Measurements from ENCODE around the gene ABCD3. TPM values are rescaled to one million over a fixed set of nuclear protein-coding genes. Genes with fewer than 3 reads are reported as not detected.
A peak's percentile ranks its signal among the peaks of the same experiment; 100 is the strongest.
"Not testable (repeated sequence)": the region's sequence is repeated elsewhere in the genome, so short reads cannot be mapped to it uniquely, and the experiment has no call there.

Gene ABCD3
- total RNA-seq, 2 donors from 2014 or later = 26.3 to 51.5 TPM

- DNase-seq (ENCODE audit: low spot score in 2 of 2) = no peak
- no peak for ATAC-seq
- H3K36me3 Mint-ChIP-seq = peaks cover 0 to 6% of the 10 kb centered on the region in 2 donors
- H3K27ac Mint-ChIP-seq = no peak overlapping the region
- H3K9me3 Mint-ChIP-seq = no peaks in the 10 kb centered on the region
Measured at GRCh38 chr1:94543893-94544635, 125.9 kb downstream of the ABCD3 start.

GRCh38 chr1:94544706-94545490, 126.7 kb downstream of the ABCD3 start:
- no peaks in the 10 kb centered on the region for H3K9me3 Mint-ChIP-seq
- H3K36me3 Mint-ChIP-seq = no peaks in the 10 kb centered on the region
- no peak for ATAC-seq

GRCh38 chr1:94549706-94550105, 131.5 kb downstream of the ABCD3 start:
- ATAC-seq = no peak
- H3K27ac Mint-ChIP-seq = no peak overlapping the region
- H3K9me3 Mint-ChIP-seq = no peaks in the 10 kb centered on the region
- H3K36me3 Mint-ChIP-seq = no peaks in the 10 kb centered on the region
- DNase-seq (ENCODE audit: low spot score in 2 of 2) = no peak

More at GRCh38 chr1:94544706-94545490, 126.7 kb downstream of the ABCD3 start:
- no peak for DNase-seq (ENCODE audit: low spot score in 2 of 2)
- H3K27ac Mint-ChIP-seq = no peak overlapping the region

- Mint-ChIP-seq H3K27ac (no peak overlapping the region), H3K36me3 (no peaks in the 10 kb centered on the region), H3K9me3 (no peaks in the 10 kb centered on the region)
- no peak for DNase-seq (ENCODE audit: low spot score in 2 of 2)
- no peak for ATAC-seq
Measured at GRCh38 chr1:94550396-94550795, 132.2 kb downstream of the ABCD3 start.

- no peaks in the 10 kb centered on the region for H3K9me3 Mint-ChIP-seq
- peak overlapping the region in 1 of 2 donors; percentile 4 for H3K27ac Mint-ChIP-seq
- DNase-seq (ENCODE audit: low spot score in 2 of 2) = no peak
- no peak for ATAC-seq
- H3K36me3 Mint-ChIP-seq = no peaks in the 10 kb centered on the region
Measured at GRCh38 chr1:94550800-94551241, 132.6 kb downstream of the ABCD3 start.

- Mint-ChIP-seq H3K9me3 (no peaks in the 10 kb centered on the region), H3K36me3 (no peaks in the 10 kb centered on the region), H3K27ac (no peak overlapping the region)
- ATAC-seq = no peak
- DNase-seq (ENCODE audit: low spot score in 2 of 2) = no peak
Measured at GRCh38 chr1:94551449-94551848, 133.3 kb downstream of the ABCD3 start.

- no peak overlapping the region for H3K27ac Mint-ChIP-seq
- ATAC-seq = no peak
- no peak for DNase-seq (ENCODE audit: low spot score in 2 of 2)
- H3K36me3 Mint-ChIP-seq = no peaks in the 10 kb centered on the region
- H3K9me3 Mint-ChIP-seq = no peaks in the 10 kb centered on the region
Measured at GRCh38 chr1:94552071-94552586, 133.9 kb downstream of the ABCD3 start.

- Mint-ChIP-seq H3K36me3 (no peaks in the 10 kb centered on the region), H3K27ac (no peak overlapping the region), H3K9me3 (no peaks in the 10 kb centered on the region)
- ATAC-seq (no peak), DNase-seq (ENCODE audit: low spot score in 2 of 2) (no peak)
Measured at GRCh38 chr1:94553323-94553730, 135.1 kb downstream of the ABCD3 start.

- ATAC-seq = no peak
- peaks cover 0 to 4% of the 10 kb centered on the region in 2 donors for H3K36me3 Mint-ChIP-seq
- DNase-seq (ENCODE audit: low spot score in 2 of 2) = no peak
- no peaks in the 10 kb centered on the region for H3K9me3 Mint-ChIP-seq
- H3K27ac Mint-ChIP-seq = no peak overlapping the region
Measured at GRCh38 chr1:94553931-94554330, 135.7 kb downstream of the ABCD3 start.

- ATAC-seq = no peak
Measured at GRCh38 chr1:94554580-94554979, 136.4 kb downstream of the ABCD3 start.

GRCh38 chr1:94555091-94555490, 136.9 kb downstream of the ABCD3 start:
- peaks cover 0 to 4% of the 10 kb centered on the region in 2 donors for H3K36me3 Mint-ChIP-seq
- no peaks in the 10 kb centered on the region for H3K9me3 Mint-ChIP-seq
- H3K27ac Mint-ChIP-seq = no peak overlapping the region
- ATAC-seq (no peak), DNase-seq (ENCODE audit: low spot score in 2 of 2) (no peak)

More at GRCh38 chr1:94554580-94554979, 136.4 kb downstream of the ABCD3 start:
- H3K36me3 Mint-ChIP-seq = peaks cover 0 to 4% of the 10 kb centered on the region in 2 donors
- no peak for DNase-seq (ENCODE audit: low spot score in 2 of 2)
- H3K27ac Mint-ChIP-seq = no peak overlapping the region
- H3K9me3 Mint-ChIP-seq = no peaks in the 10 kb centered on the region

- no peak overlapping the region for H3K27ac Mint-ChIP-seq
- ATAC-seq (no peak), DNase-seq (ENCODE audit: low spot score in 2 of 2) (no peak)
- H3K9me3 Mint-ChIP-seq = no peaks in the 10 kb centered on the region
- H3K36me3 Mint-ChIP-seq = peaks cover 0 to 4% of the 10 kb centered on the region in 2 donors
Measured at GRCh38 chr1:94559921-94560320, 141.7 kb downstream of the ABCD3 start.

GRCh38 chr1:94560333-94560732, 142.1 kb downstream of the ABCD3 start:
- no peak for ATAC-seq
- Mint-ChIP-seq H3K9me3 (no peaks in the 10 kb centered on the region), H3K36me3 (peaks cover 0 to 4% of the 10 kb centered on the region in 2 donors)

GRCh38 chr1:94562519-94563260, 144.5 kb downstream of the ABCD3 start:
- no peak for ATAC-seq
- H3K36me3 Mint-ChIP-seq = peaks cover 0 to 4% of the 10 kb centered on the region in 2 donors

More at GRCh38 chr1:94560333-94560732, 142.1 kb downstream of the ABCD3 start:
- no peak for DNase-seq (ENCODE audit: low spot score in 2 of 2)
- no peak overlapping the region for H3K27ac Mint-ChIP-seq

GRCh38 chr1:94565901-94566300, 147.7 kb downstream of the ABCD3 start:
- H3K9me3 Mint-ChIP-seq = peaks cover 4% of the 10 kb centered on the region in 2 donors
- H3K27ac Mint-ChIP-seq = no peak overlapping the region
- DNase-seq (ENCODE audit: low spot score in 2 of 2) (no peak), ATAC-seq (no peak)
- H3K36me3 Mint-ChIP-seq = no peaks in the 10 kb centered on the region

More at GRCh38 chr1:94562519-94563260, 144.5 kb downstream of the ABCD3 start:
- H3K9me3 Mint-ChIP-seq = no peaks in the 10 kb centered on the region
- DNase-seq (ENCODE audit: low spot score in 2 of 2) = no peak
- H3K27ac Mint-ChIP-seq = no peak overlapping the region

GRCh38 chr1:94566436-94566835, 148.2 kb downstream of the ABCD3 start:
- not testable (repeated sequence) for ATAC-seq; DNase-seq (ENCODE audit: low spot score in 2 of 2)

More at GRCh38 chr1:94566436-94566835, 148.2 kb downstream of the ABCD3 start:
- not testable (repeated sequence) for H3K36me3 Mint-ChIP-seq, H3K9me3 Mint-ChIP-seq
- H3K27ac Mint-ChIP-seq = peak overlapping the region in 1 of 2 donors; percentile 61
